SK-N-SH treated with all-trans-retinoic acid at 6 μM for 48 hours (cell line): ENCODE data around the gene LYST.

ENCODE experiments used
- ATAC-seq: fragments of 200-7000 bp; cut with Tn5 transposase; 3 replicates; pipeline ENCODE4 v1.9.1; 2020; ENCODE audit warnings: mild to moderate bottlenecking, moderate library complexity
- ARNTL ChIP-seq: fragments of 450-650 bp; formaldehyde crosslinking; IDR thresholded peaks from 2 replicates; pipeline ENCODE4 v1.5.0; 2020; ENCODE audit warnings: low read depth, mild to moderate bottlenecking, moderate library complexity, borderline replicate concordance
- BACH2 ChIP-seq: fragments of 250-450 bp; sonication (Bioruptor Pico); IDR thresholded peaks from 2 replicates; pipeline ENCODE4 v1.9.0; 2021; ENCODE audit warnings: mild to moderate bottlenecking, borderline replicate concordance
- CSDC2 ChIP-seq: fragments of 250-450 bp; sonication (Bioruptor Pico); IDR thresholded peaks from 2 replicates; pipeline ENCODE4 v1.5.0; 2020; ENCODE audit warnings: mild to moderate bottlenecking, moderate library complexity
- ESRRG ChIP-seq: fragments of 250-450 bp; sonication (Bioruptor Pico); IDR thresholded peaks from 2 replicates; pipeline ENCODE4 v1.6.1; 2021; ENCODE audit warnings: mild to moderate bottlenecking
- GLIS3 ChIP-seq: fragments of 250-450 bp; sonication (Bioruptor Pico); IDR thresholded peaks from 2 replicates; pipeline ENCODE4 v1.5.0; 2020; ENCODE audit warnings: mild to moderate bottlenecking, moderate library complexity
- ISL1 ChIP-seq: fragments of 250-450 bp; sonication (Bioruptor Pico); IDR thresholded peaks from 2 replicates; pipeline ENCODE4 v2.1.2; 2022; ENCODE audit warnings: mild to moderate bottlenecking, moderate library complexity
- OSR1 ChIP-seq: fragments of 250-450 bp; sonication (Bioruptor Pico); IDR thresholded peaks from 2 replicates; pipeline ENCODE4 v1.8.0; 2022; ENCODE audit warnings: moderate library complexity, mild to moderate bottlenecking, inconsistent platforms
- PPARA ChIP-seq: fragments of 250-450 bp; sonication (Bioruptor Pico); IDR thresholded peaks from 2 replicates; pipeline ENCODE4 v1.5.0; 2020; ENCODE audit warnings: mild to moderate bottlenecking, borderline replicate concordance
- RARB ChIP-seq: fragments of 250-450 bp; sonication (Bioruptor Pico); IDR thresholded peaks from 2 replicates; pipeline ENCODE4 v1.8.0; 2021; ENCODE audit warnings: mild to moderate bottlenecking, moderate library complexity
- SNAI2 ChIP-seq: fragments of 250-450 bp; sonication (Bioruptor Pico); IDR thresholded peaks from 2 replicates; pipeline ENCODE4 v1.5.0; 2020; ENCODE audit warnings: mild to moderate bottlenecking, moderate library complexity
- TCF4 ChIP-seq: fragments of 250-450 bp; sonication (Bioruptor Pico); IDR thresholded peaks from 2 replicates; pipeline ENCODE4 v1.8.0; 2021; ENCODE audit warnings: mild to moderate bottlenecking, moderate library complexity, borderline replicate concordance
- TOX ChIP-seq: fragments of 250-450 bp; sonication (Bioruptor Pico); IDR thresholded peaks from 2 replicates; pipeline ENCODE4 v1.8.0; 2021; ENCODE audit warnings: mild to moderate bottlenecking, moderate library complexity, borderline replicate concordance
- ZC3H10 ChIP-seq: fragments of 250-450 bp; sonication (Bioruptor Pico); IDR thresholded peaks from 2 replicates; pipeline ENCODE4 v1.5.1; 2021; ENCODE audit warnings: mild to moderate bottlenecking, moderate library complexity
- ZFP3 ChIP-seq: fragments of 250-450 bp; sonication (Bioruptor Pico); IDR thresholded peaks from 2 replicates; pipeline ENCODE4 v1.5.0; 2020; ENCODE audit warnings: mild to moderate bottlenecking, moderate library complexity
- ZFP30 ChIP-seq: fragments of 450-650 bp; formaldehyde crosslinking; IDR thresholded peaks from 2 replicates; pipeline ENCODE4 v1.5.0; 2022; ENCODE audit warnings: mild to moderate bottlenecking, moderate library complexity
- ZNF70 ChIP-seq: fragments of 450-650 bp; formaldehyde crosslinking; IDR thresholded peaks from 2 replicates; pipeline ENCODE4 v1.5.0; 2020; ENCODE audit warnings: mild to moderate bottlenecking, moderate library complexity
- ZNF8 ChIP-seq: fragments of 450-650 bp; formaldehyde crosslinking; IDR thresholded peaks from 2 replicates; pipeline ENCODE4 v1.5.0; 2020; ENCODE audit warnings: mild to moderate bottlenecking, moderate library complexity
- TF ChIP-seq, protein P1 (sequence below): fragments of 250-450 bp; sonication (Bioruptor Pico); IDR thresholded peaks from 2 replicates; pipeline ENCODE4 v1.5.0; 2020; ENCODE audit warnings: mild to moderate bottlenecking, moderate library complexity
- TF ChIP-seq, protein P2 (sequence below): fragments of 250-450 bp; sonication (Bioruptor Pico); IDR thresholded peaks from 2 replicates; pipeline ENCODE4 v1.5.1; 2020; ENCODE audit warnings: low read depth, mild to moderate bottlenecking, moderate library complexity
- TF ChIP-seq, protein P3 (sequence below): fragments of 250-450 bp; sonication (Bioruptor Pico); IDR thresholded peaks from 2 replicates; pipeline ENCODE4 v1.8.0; 2021; ENCODE audit warnings: low read depth, mild to moderate bottlenecking, moderate library complexity, borderline replicate concordance
- TF ChIP-seq, protein P4 (sequence below): fragments of 250-450 bp; sonication (Bioruptor Pico); IDR thresholded peaks from 2 replicates; pipeline ENCODE4 v1.8.0; 2020; ENCODE audit warnings: mild to moderate bottlenecking, moderate library complexity, borderline replicate concordance
- TF ChIP-seq, protein P5 (sequence below): fragments of 250-450 bp; sonication (Bioruptor Pico); IDR thresholded peaks from 2 replicates; pipeline ENCODE4 v1.5.1; 2021; ENCODE audit warnings: mild to moderate bottlenecking, moderate library complexity

Gene LYST

DNA sequence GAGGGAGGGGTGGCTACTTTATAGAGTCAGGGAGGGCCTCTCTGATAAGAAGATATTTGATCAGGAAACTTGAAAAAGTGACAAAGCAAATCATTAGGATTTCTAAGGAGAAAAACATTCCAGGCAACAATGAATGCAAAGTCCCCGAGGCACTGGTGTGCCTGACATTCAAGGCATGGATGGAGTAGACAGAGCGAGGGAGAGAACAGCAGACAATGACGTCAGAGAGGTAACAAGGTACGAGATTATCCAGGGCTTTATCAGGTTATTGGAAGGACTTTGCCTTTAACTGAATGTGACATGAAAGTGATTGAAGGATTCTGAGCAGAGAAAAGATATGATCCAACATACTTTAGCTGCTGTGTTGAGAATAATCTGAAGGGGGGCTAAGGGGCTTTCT, 144.7 kb downstream of the LYST start:
- TF ChIP-seq ZNF70 (CRISPR knock-in tag) (no peak), SNAI2 (CRISPR knock-in tag) (no peak), TOX (CRISPR knock-in tag) (no peak), ISL1 (CRISPR knock-in tag) (no peak), TCF4 (no peak), BACH2 (CRISPR knock-in tag) (no peak), ZC3H10 (CRISPR knock-in tag) (no peak), ZNF8 (no peak), RARB (CRISPR knock-in tag) (no peak), GLIS3 (CRISPR knock-in tag) (no peak), ZFP3 (CRISPR knock-in tag) (no peak), PPARA (CRISPR knock-in tag) (no peak), ZFP30 (no peak), OSR1 (no peak)
- TF ChIP-seq, protein P1, sequence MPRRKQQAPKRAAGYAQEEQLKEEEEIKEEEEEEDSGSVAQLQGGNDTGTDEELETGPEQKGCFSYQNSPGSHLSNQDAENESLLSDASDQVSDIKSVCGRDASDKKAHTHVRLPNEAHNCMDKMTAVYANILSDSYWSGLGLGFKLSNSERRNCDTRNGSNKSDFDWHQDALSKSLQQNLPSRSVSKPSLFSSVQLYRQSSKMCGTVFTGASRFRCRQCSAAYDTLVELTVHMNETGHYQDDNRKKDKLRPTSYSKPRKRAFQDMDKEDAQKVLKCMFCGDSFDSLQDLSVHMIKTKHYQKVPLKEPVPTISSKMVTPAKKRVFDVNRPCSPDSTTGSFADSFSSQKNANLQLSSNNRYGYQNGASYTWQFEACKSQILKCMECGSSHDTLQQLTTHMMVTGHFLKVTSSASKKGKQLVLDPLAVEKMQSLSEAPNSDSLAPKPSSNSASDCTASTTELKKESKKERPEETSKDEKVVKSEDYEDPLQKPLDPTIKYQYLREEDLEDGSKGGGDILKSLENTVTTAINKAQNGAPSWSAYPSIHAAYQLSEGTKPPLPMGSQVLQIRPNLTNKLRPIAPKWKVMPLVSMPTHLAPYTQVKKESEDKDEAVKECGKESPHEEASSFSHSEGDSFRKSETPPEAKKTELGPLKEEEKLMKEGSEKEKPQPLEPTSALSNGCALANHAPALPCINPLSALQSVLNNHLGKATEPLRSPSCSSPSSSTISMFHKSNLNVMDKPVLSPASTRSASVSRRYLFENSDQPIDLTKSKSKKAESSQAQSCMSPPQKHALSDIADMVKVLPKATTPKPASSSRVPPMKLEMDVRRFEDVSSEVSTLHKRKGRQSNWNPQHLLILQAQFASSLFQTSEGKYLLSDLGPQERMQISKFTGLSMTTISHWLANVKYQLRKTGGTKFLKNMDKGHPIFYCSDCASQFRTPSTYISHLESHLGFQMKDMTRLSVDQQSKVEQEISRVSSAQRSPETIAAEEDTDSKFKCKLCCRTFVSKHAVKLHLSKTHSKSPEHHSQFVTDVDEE (CRISPR knock-in tag), result no peak
- TF ChIP-seq, protein P2, sequence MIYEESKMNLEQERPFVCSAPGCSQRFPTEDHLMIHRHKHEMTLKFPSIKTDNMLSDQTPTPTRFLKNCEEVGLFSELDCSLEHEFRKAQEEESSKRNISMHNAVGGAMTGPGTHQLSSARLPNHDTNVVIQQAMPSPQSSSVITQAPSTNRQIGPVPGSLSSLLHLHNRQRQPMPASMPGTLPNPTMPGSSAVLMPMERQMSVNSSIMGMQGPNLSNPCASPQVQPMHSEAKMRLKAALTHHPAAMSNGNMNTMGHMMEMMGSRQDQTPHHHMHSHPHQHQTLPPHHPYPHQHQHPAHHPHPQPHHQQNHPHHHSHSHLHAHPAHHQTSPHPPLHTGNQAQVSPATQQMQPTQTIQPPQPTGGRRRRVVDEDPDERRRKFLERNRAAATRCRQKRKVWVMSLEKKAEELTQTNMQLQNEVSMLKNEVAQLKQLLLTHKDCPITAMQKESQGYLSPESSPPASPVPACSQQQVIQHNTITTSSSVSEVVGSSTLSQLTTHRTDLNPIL (CRISPR knock-in tag), result no peak
- TF ChIP-seq, protein P3, sequence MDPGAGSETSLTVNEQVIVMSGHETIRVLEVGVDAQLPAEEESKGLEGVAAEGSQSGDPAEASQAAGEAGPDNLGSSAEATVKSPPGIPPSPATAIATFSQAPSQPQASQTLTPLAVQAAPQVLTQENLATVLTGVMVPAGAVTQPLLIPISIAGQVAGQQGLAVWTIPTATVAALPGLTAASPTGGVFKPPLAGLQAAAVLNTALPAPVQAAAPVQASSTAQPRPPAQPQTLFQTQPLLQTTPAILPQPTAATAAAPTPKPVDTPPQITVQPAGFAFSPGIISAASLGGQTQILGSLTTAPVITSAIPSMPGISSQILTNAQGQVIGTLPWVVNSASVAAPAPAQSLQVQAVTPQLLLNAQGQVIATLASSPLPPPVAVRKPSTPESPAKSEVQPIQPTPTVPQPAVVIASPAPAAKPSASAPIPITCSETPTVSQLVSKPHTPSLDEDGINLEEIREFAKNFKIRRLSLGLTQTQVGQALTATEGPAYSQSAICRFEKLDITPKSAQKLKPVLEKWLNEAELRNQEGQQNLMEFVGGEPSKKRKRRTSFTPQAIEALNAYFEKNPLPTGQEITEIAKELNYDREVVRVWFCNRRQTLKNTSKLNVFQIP (CRISPR knock-in tag), result no peak
- no peak for ATAC-seq

DNA sequence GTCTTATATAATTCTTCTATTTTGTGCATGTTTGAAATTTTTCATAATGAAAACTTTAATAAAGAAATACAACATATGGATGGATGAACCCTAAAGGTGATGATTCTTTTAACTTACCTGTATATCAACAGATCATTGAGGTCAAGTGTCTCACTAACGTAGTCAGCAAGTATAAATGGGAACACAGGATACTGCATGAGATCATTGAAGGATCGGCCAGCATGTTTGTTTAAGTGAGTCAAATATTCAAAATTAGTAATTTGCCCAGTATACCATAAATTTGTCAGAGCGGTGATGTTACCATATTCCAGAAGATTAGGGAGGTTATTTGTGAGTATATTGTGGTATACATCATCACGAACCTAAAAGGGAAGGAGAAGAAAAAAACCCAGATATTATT, 146.2 kb downstream of the LYST start:
- no peak for ATAC-seq
- TF ChIP-seq, protein P2 (CRISPR knock-in tag), result no peak
- no peak for TF ChIP-seq ZC3H10 (CRISPR knock-in tag)
- TF ChIP-seq ARNTL (CRISPR knock-in tag), result no peak
- no peak for TF ChIP-seq PPARA (CRISPR knock-in tag)
- TF ChIP-seq ESRRG, result no peak
- no peak for TF ChIP-seq RARB (CRISPR knock-in tag)
- no peak for TF ChIP-seq ISL1 (CRISPR knock-in tag)
- TF ChIP-seq ZNF70 (CRISPR knock-in tag), result no peak
- TF ChIP-seq ZFP3 (CRISPR knock-in tag), result no peak
- no peak for TF ChIP-seq CSDC2 (CRISPR knock-in tag)
- no peak for TF ChIP-seq TCF4

DNA sequence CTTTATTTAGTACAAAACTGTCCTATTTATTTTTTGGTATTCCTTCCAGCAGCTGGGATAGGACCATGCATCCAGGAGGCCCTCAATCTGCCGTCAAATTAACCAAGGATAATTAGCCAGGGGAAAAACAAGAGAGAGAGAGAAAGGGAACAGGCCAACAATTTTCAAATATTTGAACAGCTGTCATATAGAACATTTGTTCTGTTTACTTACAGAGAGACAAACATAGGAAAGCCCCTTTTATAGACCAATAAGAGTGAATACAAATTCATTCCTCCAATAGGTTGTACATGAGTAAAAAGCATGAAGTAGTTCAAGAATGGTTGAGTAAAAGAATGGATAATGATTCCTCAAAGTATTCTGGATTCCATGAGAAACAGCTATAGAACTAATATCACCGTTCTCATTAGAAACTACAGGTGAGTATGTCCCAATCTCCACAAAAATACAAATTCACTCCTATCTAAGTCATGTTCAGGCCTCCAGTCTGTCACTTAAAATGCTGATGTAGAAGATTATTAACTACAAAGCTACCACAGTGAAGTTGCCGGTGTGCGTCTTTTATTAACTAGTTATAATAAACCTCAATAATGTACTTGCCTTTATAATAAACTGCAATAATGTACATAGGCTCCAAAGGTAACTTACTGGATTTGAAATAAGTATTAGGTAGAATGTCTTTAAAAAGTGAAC, 152.4 kb downstream of the LYST start:
- ATAC-seq, result no peak
- TF ChIP-seq, protein P4, sequence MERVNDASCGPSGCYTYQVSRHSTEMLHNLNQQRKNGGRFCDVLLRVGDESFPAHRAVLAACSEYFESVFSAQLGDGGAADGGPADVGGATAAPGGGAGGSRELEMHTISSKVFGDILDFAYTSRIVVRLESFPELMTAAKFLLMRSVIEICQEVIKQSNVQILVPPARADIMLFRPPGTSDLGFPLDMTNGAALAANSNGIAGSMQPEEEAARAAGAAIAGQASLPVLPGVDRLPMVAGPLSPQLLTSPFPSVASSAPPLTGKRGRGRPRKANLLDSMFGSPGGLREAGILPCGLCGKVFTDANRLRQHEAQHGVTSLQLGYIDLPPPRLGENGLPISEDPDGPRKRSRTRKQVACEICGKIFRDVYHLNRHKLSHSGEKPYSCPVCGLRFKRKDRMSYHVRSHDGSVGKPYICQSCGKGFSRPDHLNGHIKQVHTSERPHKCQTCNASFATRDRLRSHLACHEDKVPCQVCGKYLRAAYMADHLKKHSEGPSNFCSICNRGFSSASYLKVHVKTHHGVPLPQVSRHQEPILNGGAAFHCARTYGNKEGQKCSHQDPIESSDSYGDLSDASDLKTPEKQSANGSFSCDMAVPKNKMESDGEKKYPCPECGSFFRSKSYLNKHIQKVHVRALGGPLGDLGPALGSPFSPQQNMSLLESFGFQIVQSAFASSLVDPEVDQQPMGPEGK (CRISPR knock-in tag), result no peak
- TF ChIP-seq BACH2 (CRISPR knock-in tag) (no peak), ZNF8 (no peak), CSDC2 (CRISPR knock-in tag) (no peak), GLIS3 (CRISPR knock-in tag) (no peak)
- TF ChIP-seq, protein P3 (CRISPR knock-in tag), result no peak
- TF ChIP-seq, protein P5, sequence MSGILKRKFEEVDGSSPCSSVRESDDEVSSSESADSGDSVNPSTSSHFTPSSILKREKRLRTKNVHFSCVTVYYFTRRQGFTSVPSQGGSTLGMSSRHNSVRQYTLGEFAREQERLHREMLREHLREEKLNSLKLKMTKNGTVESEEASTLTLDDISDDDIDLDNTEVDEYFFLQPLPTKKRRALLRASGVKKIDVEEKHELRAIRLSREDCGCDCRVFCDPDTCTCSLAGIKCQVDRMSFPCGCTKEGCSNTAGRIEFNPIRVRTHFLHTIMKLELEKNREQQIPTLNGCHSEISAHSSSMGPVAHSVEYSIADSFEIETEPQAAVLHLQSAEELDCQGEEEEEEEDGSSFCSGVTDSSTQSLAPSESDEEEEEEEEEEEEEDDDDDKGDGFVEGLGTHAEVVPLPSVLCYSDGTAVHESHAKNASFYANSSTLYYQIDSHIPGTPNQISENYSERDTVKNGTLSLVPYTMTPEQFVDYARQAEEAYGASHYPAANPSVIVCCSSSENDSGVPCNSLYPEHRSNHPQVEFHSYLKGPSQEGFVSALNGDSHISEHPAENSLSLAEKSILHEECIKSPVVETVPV (CRISPR knock-in tag), result no peak
